GM18867 (cell line): ENCODE measurements around the gene GTF2H4.
A peak's percentile ranks its signal among the peaks of the same experiment; 100 is the strongest.
"Not testable (repeated sequence)": the region's sequence is repeated elsewhere in the genome, so short reads cannot be mapped to it uniquely, and the experiment has no call there.

ENCODE experiments used
- ATAC-seq: cut with Tn5 transposase; IDR thresholded peaks from one replicate; pipeline ENCODE4 v1.9.1; 2021; ENCODE audit warnings: mild to moderate bottlenecking, moderate library complexity; ENCODE audit not compliant: unreplicated experiment

The GTF2H4 gene

DNA sequence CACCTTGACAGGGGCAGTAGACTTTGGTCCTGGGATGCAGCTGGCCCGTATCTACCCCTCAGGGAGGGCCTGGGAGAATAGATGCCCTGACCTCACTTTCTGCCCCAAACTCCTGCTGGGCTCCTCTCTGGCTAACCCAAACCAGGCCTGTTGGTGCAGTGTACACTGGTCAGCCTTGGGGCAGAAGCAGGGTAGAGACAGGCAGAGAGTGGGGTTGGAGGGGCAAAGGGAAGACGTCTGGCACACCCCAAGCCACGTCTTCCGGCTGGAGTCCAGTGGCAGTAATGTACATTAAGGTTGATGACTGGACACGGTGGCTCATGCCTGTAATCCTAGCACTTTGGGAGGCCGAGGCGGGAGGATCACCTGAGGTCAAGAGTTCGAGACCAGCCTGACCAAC, 14.3 kb upstream of the GTF2H4 start:
- no peak for ATAC-seq

DNA sequence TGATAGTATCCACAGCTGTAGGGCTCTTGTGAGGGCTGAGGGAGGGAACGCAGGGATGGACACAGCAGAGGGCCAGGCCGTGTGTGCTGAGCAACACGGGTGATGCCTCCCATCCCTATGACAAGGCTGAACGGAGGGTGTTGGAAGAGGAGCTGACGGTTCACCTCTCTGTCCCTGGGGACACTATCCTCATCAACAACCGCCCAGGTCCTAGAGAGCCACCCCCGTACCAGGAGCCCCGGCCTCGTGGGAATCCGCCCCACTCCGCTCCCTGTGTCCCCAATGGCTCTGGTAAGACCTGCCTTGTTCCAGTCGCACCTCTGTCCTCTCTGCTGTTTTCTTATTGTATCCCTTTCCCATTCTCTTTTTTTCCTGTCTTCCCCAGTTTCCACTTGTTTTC, 13.6 kb upstream of the GTF2H4 start:
- no peak for ATAC-seq

DNA sequence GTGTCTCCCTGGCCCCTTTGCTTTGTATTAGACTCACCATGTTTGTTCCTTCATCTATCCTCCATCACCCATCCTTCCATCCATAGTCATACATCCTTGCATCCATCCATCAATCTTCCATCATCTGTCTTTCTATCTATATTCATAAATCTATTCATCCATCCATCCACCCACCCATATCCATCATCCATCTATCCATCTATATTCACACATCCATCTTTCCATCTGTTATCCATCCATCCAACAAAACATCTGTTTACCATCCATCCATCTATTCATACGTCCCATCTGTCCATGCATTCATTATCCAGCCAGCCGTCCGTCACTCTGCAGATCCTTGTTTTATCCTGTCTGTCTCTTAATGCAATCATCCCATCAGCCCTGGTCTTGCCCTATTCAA, 13.1 kb upstream of the GTF2H4 start:
- no peak for ATAC-seq

DNA sequence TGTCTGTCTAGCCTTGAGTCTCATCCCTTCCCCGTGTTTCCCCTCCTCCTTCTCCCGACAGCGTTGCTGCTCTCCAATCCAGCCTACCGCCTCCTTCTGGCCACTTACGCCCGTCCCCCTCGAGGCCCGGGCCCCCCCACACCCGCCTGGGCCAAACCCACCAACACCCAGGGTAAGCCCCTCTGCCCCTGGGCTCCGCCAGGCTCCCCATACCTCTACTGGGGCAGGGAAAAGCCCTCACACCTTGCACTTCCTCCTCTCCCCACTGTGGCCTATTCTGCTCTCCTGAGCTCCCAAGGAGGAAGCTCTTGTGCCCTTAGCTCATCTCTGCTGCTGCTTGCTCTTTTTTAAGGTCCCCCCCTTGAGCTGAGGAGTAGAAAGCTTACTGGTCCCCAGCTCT, 12.7 kb upstream of the GTF2H4 start:
- ATAC-seq, result no peak

DNA sequence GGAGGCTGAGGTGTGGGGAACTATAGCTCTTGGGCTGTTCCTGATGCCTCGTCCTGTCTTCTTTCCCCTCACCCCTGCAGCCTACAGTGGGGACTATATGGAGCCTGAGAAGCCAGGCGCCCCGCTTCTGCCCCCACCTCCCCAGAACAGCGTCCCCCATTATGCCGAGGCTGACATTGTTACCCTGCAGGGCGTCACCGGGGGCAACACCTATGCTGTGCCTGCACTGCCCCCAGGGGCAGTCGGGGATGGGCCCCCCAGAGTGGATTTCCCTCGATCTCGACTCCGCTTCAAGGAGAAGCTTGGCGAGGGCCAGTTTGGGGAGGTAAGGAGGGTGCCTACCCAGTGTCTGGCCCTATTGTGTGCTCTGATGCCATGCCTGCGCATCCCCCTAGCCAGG, 11.5 kb upstream of the GTF2H4 start:
- ATAC-seq, result no peak

DNA sequence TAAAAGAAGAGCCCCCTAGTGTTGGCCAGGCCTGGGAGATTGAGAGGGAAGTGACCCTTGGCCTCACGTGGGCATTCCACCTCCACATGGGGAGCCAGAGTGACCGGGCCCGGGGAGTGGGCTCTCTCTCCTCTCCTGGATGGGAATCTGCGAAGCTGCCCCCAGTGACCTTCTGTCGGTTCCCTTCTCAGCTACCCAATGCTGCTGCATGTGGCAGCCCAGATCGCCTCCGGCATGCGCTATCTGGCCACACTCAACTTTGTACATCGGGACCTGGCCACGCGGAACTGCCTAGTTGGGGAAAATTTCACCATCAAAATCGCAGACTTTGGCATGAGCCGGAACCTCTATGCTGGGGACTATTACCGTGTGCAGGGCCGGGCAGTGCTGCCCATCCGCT, 10.1 kb upstream of the GTF2H4 start:
- ATAC-seq, result no peak

DNA sequence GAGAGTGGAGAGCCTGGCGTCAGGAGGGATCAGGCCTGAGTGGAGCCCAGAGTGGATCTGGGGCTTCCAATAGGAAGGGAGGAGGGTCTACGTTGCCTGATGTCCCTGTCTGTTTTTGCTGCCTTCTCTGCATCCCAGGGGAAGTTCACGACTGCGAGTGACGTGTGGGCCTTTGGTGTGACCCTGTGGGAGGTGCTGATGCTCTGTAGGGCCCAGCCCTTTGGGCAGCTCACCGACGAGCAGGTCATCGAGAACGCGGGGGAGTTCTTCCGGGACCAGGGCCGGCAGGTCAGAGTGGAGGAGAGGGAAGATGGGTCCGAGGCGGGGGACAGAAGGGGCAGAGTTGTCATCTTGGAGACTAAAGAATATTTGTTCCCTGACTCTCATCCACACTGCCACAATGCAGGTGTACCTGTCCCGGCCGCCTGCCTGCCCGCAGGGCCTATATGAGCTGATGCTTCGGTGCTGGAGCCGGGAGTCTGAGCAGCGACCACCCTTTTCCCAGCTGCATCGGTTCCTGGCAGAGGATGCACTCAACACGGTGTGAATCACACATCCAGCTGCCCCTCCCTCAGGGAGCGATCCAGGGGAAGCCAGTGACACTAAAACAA, 9.2 kb upstream of the GTF2H4 start:
- ATAC-seq, result no peak

DNA sequence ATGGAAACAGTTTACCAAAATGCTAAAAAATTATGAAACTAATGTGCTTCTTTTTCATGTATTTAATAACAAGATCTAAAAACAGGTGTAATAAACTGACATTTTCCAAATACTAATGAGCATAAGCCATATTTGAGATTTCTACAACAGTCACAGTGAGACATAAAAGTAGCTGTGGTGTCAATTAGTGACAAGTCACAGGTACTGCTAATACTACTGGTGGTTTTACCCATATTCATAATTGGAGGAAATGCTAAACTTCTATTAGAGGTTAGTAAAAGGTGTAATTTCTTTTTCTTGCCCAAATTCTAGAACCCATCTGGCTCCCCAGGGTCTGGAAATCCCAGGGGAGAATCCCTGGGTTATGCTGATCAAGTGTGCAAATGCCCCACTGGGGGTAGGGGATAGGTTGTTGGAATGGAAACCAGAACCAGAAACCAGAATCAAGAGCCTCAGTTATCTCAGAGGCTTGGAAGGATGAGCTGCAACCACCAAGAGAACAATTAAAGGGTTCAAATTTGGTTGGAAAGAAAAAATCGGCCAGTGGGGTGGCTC, 7.1 kb upstream of the GTF2H4 start:
- ATAC-seq, result no peak

DNA sequence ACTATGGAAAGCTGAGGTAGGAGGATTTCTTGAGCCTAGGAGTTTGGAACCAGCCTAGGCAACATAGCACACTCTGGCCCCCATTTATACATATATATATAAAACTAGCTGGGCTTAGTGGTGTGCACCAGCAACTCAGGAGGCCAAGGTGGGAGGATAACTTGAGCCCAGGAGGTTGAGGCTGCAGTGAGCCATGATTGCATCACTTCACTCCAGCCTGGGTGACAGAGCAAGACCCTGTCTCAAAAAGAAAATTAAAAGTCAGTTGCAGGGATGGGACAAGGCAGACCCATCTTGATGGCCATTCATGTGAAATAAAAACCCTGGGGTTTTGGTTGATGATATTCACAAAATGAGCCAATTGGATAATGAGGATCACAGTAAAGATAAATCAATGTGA, 6.6 kb upstream of the GTF2H4 start:
- ATAC-seq, result no peak

DNA sequence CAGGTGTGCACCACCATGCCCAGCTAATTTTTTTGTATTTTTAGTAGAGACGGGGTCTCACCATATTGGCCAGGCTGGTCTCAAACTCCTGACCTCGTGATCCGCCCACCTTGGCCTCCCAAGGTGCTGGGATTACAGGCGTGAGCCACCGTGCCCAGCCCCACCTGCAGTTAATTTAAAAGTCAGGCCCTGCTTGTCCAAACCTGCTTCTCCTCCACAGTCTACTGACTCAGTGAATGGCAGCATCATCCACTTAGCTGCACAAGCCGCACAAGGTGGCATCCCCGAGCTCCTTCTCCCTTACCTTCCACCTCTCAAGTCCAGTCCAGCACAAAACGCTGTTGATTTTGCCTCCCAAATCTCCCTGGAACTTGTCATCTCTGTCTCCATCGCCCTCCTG, 5.8 kb upstream of the GTF2H4 start:
- not testable (repeated sequence) for ATAC-seq

DNA sequence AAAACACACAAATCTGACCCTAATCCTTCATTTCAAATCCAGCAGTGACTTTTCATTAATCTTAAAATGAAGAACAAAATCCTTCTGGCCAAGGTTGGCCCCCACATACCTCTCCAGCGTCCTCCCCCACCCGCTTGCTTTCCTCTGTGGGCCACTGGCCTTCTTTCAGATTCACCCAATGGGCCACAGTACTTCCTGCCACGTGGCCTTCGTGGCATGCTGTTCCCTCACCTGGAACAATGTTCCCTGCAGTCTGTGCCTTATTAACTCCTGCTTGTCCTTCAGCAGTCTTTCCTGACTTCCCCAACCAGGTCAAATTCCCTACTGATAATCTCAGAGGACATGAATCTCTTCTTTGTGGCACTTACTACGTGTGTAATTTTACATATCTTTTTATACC, 5.3 kb upstream of the GTF2H4 start:
- ATAC-seq, result no peak

DNA sequence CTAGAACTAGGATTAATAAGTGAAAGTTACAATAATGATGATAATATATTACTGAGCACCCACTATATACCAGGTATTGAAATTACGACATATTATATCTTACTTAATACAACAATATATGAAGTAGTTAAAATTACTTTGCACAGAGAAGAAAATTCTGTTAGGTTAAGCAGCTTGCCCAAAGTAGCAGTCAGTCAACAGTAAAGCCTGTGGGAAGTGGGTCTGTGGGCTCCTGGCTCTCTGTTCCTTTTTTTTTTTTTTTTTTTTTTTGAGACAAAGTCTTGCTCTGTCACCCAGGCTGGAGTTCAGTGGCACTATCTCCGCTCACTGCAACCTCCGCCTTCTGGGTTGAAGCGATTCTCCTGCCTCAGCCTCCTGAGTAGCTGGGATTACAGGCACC, 4.8 kb upstream of the GTF2H4 start:
- no peak for ATAC-seq

DNA sequence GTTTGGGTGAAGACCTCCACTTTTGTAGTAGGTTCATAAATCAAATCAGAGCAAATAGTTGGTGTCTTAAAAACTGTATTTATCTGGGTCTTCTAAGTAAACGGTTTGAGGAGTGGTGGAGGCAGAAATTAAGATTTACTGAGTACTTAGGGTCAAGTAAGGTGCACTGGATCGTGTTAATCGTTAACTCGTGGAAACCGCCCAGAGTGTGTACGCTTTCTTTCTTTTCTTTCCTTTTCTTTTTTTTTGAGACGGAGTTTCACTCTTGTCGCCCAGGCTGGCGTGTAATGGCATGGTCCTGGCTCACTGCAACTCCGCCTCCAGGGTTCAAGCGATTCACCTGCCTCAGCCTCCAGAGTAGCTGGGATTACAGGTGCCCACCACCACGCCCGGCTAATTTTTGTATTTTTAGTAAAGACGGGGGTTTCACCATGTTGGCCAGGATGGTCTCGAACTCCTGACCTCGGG, 683 bp upstream of the GTF2H4 start:
- not testable (repeated sequence) for ATAC-seq

DNA sequence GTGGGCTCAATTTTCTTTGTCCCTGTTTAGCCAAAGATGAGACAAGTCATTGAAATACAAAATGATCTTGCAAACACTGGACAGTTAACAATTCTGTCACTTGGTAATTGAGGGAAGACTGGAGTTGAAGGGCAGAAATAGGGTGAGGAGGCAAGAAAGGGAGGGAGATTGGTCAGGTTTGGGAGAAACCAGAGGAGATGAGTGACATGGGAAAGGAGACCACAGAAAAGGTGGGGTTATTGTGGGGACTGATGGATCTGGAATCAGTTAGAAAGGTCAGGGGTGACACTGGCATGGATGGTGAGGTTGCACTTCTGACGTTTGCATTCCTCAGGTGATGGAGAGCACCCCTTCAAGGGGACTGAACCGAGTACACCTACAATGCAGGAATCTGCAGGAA, 693 bp downstream of the GTF2H4 start:
- no peak for ATAC-seq

DNA sequence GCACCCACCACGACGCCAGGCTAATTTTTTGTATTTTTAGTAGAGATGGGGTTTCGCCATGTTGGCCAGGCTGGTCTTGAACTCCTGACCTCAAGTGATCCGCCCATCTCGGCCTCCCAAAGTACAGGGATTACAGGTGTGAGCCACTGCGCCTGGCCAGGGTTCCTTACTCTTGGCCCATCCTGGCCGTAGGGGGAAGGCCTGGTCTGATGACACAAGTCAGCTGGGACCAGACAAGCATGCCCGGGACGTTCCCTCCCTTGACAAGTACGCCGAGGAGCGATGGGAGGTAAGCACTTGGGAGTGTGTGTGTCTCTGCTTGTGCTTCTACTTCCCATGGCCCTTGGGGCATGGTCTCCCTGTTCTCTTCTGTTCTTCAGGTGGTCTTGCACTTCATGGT, 2.5 kb downstream of the GTF2H4 start:
- ATAC-seq, result not testable (repeated sequence)

DNA sequence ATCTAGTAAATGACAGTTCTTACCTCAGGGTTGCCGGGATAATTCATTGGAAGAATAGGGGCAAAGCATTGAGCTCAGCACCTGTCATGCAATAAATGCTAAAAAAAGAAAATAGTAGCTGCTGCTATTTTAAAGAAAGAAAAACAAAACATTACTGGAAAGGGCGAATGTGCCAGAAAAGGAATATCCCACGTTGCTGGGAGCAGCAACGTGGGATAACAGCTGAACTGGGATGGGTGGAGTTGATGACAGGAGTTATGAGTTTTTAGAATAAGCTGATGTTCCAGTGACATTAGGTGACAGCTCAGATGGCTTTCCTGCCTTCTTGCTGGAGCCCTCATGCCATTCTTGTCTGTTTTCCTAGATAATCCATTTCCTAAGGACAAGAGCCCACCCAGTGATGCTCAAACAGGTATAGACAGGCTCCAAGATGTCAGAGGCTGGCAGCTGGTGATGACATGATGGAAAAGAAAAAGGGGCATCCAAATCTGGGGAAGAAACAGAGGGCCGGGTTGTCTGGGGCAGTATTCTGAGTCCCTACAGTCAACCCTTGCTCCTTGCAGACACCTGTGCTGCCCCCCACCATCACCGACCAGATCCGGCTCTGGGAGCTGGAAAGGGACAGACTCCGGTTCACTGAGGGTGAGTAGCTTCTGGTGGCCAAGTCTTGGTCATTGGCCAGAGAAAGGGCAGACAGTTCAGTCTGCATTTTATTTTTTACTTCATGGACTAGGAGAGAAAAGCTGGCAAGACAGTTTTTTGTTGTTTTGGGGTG, 4.9 kb downstream of the GTF2H4 start:
- no peak for ATAC-seq

DNA sequence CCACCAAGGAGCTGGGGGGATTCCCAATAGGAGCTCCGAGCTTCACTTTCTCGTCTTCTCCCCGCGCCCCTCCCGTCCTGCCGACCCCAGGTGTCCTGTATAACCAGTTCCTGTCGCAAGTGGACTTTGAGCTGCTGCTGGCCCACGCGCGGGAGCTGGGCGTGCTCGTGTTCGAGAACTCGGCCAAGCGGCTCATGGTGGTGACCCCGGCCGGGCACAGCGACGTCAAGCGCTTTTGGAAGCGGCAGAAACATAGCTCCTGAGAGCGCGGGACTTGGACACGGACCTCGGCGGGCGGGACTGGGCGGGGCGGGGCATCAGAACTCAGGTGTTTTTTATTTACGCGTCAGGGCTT, 5.7 kb downstream of the GTF2H4 start:
- peak; percentile 3 for ATAC-seq

DNA sequence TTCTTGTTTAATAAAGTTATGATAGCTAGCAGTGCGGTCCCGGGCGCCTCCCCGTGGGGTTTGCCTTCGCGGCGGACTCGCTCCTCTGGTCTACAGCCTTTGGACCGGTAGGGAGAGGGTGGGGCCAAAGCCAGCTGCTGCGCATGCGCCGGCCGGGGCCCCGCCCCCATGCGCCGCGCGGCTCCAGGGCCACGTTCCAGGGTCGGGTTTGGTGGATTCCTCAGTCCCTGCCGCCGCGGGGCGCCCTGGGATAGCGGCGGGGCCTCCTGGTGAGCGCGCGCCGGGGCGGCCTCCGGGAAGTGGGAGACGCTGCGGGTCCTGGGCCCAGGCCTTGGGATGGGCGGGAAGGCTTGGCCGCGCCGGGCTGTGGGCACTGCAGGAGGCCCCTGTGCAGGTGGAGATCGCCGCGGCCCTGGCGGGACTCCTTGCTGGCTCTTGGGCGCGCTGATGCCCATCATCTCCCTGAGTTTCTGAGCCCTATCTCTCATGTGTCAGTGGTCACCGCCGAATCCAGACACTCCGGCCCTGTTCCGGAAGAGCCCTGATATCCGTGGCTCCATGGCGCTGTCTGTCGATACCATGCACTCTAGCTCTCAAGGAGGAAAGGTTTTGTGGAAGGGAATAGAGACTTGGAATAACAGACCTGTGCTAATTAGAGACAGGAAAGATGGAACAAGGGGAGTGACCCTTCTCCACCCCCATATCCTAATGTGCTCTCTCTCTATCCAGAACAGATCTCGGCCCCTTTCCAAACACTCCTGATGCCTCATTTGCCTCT, 6.3 kb downstream of the GTF2H4 start, which contains the start of gene VARS2:
Gene VARS2, plus strand, starts transcription at position 163 of the 778 bp plus-strand sequence. Its CDS starts 599 bp downstream, at position 762.
- ATAC-seq, result peak; percentile 79

DNA sequence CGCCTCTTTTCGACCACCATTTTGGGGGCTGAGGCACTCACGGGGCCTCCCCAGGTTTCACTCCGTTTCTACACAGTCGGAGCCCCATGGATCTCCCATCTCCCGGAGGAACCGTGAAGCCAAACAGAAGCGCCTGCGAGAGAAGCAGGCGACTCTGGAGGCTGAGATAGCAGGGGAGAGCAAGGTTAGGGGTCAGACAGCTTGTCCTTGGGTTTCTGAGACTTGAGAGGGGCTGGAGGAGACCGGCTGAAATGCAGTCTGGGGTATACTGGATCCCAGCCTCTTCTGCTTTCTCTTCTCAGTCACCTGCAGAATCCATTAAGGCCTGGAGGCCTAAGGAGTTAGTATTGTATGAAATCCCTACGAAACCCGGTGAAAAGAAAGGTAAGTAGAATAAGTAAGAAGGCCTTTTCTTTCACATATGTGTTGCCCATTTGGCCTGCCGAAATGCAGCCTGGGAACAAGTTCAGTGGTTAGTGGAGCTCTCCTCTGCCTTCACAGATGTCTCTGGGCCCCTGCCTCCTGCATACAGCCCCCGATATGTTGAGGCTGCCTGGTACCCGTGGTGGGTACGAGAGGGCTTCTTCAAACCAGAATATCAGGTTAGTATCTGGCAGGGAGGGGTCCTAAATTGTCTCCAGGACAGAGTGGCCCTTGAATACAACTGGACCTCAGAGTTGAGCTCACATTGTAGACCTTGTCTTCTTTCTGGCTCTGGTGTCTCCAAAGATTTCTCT, 7.0 kb downstream of the GTF2H4 start:
- ATAC-seq, result no peak

DNA sequence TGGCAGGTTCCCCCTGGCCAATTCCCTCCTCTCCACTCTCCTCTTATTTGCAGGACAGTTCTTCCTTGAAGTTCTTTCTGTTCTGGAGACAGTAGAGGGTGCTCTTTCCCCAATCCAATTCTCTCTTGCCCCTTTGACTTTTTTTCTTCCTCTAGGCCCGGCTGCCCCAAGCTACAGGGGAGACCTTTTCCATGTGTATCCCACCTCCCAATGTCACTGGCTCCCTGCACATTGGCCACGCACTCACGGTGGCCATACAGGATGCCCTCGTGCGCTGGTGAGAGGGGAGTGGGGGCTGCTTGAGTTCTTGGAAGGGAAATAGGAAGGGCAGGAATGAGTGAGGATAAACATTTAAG, 7.6 kb downstream of the GTF2H4 start:
- no peak for ATAC-seq

DNA sequence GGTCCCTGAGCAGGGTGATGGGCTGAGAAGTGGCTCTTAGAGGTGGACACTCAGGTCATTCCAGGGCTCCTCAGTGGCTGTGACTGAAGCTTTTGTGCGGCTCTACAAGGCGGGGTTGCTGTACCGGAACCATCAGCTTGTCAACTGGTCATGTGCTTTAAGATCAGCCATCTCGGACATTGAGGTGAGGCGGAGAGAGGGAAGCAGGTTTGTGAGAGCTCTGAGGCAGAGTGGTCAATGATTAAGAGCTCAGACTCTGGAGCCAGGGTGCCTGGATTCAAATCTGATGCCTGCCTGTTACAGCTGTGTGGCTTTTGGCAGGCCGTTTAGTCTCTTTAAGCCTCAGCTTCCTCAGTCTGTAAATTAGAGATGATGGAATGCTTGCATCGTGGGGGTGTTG, 9.0 kb downstream of the GTF2H4 start:
- no peak for ATAC-seq
